ENCODE results near the gene SLC44A1.
A peak's percentile ranks its signal among the peaks of the same experiment; 100 is the strongest.

Gene SLC44A1

DNA sequence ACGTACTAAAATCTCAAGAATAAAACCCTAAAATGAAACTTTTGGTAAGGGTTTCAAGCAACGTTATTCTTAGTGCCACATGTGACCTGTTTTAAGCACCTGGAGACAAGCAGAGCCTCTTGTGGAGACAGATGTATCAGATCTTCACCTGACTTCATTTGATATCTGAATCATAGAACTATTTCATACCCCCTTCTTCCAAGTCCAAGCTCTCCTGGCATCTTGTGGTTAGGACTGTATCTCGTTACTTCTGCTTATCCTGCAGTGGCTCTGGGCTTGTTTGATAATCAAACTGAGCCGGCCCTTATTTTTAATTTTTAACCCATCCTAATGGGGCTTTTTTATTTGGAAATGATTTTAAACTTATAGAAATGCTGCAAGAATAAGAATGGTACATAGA is 192.3 kb downstream of the SLC44A1 start:
- DNase-seq (ENCODE audit: low read depth) = no peak

DNA sequence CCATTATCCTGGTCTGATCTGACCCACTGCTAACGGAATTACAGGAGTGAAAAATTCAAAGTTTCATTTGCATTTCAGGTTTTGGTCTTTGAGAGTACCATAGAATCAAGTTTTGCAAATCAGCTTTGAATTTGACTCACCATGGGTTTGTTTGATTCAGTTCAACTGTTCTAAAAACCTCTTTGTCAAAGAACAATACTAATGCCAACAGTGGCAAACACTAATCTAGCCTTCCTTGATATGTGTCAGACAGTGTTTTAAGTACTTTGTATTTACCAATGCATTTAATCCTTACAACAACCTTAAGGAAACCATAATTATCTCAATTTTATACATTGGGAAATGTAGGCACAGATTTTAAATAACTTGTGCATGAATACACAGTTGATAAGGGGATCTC is 193.3 kb downstream of the SLC44A1 start:
- no peak for DNase-seq (ENCODE audit: low read depth)

DNA sequence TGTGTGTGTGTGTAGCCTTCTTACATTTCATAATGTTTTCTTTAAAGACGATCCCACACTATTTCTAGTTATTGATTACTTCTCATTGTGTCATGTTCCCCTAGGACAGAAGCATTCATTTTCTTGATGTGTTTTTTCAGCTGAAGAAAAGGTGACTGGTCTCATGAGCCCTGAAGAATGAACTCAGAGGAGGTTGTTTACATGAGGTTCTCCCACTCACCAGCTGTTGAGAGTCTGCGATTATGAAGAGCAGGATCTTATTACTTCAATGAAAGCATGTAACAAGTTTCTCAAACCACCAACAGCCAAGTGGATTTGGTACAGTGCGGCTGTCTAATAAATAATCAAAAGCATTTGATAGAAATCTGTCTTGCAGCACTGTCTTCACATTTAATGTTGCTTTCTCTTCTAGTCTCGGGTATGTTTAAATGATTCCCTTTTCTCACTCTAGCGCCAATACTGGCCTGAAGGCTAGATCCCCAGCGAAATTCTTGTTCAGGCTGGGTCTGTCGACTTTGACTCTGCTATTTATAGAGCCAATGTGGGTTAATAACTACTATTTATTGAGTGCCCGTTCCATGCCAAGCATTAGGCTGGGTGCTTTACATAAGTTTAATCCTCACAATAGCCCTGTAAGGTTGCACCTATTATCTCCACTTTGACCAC is 193.8 kb downstream of the SLC44A1 start:
- DNase-seq (ENCODE audit: low read depth) = no peak

DNA sequence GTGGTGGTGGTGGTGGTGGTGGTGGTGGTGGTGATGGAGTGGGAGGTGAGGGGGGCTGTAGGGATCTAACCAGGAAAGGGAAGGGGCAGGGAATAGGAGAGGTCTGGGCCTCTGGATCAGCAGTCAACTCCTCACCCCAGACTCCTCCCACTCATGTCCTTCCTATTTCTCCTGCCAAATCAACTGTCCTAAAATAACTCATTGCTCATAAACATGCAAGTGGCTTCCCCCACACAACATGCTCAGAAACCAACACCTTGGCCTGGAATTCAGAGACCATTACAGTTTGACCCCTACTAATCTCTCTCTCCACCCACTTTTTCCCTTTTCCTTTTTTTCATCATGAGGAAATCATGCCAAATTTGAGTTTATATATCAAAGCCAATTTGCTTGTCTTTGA is 195.0 kb downstream of the SLC44A1 start:
- DNase-seq (ENCODE audit: low read depth) = no peak

DNA sequence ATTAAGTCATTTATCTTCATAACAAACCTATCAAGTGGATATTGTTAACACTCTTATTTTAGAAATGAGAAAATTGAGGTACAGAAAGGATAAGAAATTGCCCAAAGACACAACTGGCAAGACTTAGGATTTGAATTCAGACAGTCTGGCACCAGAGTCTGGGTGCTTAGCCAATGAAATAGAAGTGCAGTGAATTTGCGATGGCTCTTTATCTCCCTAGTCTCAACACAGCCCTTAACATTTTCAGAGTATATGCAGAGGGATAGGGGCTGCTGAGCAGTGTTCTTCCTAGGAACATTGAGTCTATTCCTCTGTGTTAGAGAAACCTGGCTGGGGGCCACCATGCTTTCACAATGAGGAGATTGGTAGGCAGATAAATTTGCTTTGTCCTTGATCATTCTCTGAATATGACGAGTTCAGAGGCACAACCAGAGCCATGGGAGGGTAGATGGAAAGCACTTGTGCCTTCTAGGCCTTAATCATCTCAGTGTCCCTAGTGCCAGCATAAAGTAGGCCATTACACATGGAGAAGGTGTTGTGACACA is 197.2 kb downstream of the SLC44A1 start:
- DNase-seq (ENCODE audit: low read depth) = no peak

DNA sequence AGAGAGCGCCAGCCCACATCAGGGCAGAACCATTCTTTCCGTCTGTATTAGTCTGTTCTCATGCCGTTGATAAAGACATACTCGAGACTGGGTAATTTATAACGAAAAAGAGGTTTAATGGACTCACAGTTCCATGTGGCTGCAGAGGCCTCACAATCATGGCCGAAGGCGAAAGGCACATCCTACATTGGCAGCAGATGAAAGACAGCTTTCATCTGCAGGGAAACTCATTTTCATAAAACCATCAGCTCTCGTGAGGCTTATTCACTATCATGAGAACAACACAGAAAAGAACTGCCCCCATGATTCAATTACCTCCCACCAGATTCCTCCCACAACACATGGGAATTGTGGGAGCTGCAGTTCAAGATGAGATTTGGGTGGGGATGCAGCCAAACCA is 198.7 kb downstream of the SLC44A1 start:
- no peak for DNase-seq (ENCODE audit: low read depth)

DNA sequence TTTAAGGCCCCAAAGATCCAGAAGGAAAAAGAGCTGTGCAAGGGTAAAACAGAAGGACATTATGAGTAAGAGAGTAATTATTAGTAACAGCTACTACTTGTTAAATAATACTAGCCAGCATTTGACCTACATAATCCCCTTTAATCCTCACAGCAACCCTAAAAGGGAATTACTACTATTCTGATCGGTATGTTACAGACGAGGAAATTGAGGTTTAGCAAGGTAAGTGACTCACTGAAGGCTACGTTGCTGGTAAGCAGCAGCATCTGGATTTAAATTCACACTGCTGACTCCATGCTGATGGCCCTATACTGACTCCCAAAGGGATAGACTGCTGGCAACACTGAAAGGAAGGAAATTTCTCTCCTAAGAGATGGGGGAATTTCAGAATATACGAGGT is 199.7 kb downstream of the SLC44A1 start:
- DNase-seq (ENCODE audit: low read depth) = no peak

DNA sequence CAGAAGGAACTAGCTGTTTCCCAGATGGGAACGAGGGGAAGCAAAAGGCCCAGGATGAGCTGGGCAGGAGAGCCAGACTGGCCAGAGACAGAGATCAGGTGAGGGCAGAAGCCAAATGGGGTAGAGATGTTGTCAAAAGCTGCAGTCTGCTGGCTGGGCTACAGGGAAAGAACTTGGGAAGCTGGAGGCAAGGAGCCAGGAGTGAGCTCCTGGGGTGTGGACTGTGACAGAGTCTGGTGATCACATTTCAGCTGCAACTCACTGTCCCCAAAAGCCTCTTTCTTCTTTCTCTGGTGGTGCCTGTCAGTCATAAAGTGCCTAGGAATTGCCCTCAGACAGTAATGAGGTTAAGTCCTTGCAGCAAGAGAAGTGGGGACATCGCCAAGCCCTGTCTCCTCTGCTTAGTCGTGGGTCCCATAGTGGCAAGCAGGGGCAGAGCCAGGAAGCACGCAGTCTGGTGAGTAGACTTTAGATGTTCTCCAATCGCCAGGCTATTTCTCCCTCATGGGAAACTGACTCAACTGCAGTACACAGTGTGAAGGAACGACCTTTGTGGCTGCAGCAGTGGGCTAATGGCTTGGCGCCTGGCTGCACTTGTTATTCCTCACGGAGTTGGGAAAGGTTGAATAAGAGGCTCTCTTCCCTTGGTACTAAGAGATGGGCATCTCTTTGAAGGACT is 200.9 kb downstream of the SLC44A1 start:
- DNase-seq (ENCODE audit: low read depth) = no peak

DNA sequence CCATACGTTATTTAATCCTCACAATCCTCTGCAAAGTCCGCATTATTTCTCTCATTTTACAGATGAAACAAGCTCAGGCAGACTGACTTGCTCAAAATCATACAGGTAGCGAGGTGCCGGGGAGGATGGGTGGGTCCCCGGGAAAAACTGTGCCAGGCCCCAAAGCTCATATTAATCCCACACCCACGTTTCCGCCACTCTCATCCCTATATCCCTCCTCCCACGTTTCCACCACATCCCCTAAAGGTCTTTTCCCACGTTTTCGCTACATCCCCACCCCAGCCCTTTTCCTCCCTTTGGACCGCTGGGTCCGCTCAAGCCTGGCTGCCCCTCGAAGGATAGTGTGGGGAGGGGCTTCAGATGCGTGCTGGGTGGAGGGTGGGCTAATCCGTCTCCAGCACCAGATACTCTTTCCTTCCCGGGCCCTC is 202.9 kb downstream of the SLC44A1 start:
- DNase-seq (ENCODE audit: low read depth) = no peak

DNA sequence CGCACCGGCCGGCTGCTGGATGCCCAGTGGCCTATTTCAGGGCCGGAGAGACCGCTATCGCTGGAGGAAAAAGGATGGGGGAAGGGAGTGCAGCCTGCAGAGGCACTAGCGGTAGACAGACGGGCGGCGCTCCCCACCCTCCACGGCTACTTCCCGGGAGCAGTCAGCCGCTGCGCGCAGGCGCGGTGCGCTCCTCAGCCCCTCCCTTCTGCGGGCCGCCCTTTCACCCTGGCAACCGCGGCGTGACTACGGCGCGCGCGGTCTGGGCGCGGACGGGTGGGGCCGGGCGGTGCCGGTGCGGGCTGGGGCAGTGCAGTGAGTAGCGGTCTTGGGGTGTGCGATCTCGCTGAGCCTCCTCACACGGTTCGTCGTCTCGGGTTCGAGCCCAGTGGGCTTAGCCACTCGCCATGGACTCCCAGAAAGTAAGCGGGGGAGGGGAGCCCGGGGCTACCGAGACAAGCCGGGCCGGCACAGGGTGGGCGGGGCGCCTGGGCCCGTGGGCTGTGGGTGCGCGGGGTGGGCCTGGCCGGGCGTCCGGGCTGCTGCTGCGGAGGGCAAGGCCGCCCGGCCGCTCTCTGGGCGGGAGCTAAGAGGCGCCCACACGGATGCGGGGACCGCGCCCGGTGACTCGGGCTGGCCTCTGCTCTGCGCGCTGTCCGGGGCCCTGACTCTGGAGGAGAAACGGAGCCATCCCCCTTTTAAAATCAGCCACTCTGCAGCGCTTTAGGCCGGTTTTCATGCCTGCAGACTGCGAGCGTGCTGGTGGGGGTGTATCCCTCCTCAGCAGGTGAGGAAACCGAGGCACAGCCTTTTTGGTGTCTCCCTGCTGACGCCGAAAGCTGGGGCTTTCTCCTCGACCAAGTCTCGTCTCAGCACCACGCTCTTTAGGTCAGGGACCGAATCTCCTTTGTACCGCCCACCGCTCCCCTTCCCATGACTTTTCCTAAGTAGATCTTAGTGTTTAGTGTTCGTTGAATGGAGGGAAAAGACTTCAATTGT is 203.7 kb downstream of the SLC44A1 start, which contains the start of gene FSD1L:
FSD1L (plus strand) TSS at position 221 of the 999 bp plus-strand sequence; CDS start at position 408, 187 bp downstream.
- peak; percentile 75 for DNase-seq (ENCODE audit: low read depth)

DNA sequence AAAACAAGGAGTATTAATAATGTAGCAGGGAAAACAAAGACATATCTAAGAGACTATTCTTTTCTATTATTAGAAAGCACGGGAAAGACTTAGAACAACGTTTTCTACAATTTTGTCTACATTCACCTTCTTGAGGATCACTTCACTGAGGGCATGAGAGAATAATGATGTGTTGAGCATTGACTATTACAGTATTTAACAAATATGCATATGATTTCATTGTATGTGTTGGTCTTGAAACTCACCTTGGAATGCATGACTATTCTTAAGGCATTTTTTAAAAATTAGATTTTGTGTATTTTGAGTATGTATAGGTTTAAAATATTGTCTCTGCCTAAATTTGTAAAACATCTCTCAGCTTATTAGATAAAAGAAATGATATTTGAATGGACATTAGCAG is 204.6 kb downstream of the SLC44A1 start:
- no peak for DNase-seq (ENCODE audit: low read depth)

DNA sequence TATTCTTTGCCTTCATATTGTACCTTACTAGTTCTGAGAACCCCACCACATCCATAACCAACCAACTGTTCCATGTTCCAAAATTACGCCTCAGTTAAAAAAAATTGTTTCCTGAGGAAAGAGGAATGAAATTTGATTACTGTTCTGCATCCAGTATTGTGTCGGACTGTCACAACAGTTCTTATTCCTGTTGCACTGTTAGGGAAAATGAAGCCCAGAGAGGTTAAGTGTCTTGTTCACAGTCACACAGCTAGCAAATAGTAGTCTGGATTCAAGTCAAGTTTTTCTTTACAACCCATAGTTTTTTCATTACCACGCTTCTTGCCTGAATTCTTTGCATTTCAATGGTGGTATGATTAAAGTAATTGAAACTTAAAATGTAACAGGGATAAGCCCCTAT is 207.7 kb downstream of the SLC44A1 start:
- DNase-seq (ENCODE audit: low read depth) = no peak

DNA sequence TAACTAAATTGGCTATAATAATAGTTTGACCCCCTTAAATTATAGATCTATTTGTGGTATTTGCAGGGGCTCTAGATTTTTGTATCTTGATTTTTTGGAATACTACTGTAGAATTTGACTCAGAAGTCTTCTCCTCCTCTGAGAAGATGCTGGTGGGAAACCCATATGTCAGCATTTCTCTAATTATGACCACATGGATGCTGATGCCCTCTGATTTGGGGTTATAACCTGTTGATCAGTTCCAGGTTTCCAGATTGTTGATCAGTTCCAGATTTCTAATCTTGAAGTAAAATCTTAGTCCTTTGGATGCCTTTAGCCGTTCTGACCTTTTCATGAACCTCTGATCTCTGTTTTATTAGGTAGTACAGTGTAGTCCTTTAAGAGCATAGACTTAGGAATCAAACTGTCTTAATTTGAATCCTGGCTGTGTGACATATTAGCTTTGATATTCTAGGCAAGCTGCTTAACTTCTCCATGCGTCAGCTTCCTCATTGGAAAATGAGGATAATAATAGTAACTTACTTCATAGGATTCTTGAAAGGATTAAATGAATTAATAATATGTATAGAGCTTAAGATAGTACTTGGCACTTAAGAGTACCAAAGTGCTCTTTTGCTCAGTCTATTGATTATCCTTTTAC is 211.5 kb downstream of the SLC44A1 start:
- DNase-seq (ENCODE audit: low read depth) = no peak

DNA sequence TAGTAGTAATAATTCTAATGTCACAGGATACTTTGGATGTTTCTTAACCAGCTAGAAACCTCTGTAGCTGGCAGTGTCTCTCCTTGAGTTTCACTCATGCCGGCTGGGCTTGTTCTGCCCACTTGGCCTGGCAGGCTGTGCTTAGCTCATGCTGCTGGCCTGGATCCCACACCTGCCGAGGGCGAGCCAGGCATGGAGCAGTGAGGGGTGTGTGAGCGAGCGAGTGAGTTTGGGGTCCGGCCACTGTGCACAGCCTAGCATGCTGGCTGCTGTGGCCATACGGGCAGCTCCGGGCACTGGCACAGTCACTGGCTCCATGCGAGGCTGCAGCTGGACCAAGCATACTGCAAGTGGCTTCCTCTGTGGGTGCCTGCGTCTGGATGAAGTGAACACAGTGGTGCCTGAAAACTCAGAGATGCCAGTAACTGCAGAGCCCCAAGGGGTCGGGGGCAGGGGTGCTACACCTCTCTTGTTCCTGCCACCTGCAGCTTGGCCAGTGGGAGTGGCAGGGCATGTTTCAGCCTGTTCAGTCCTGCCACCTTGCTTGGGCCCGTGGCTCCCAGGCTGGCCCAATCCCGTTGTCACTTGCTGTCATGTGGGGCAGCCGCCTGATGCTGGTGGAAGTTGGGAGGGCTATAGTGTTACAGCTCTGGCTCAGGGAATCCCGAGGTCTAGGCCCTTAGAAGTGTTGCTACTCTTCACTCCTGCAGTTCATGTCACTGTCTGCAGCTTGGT is 213.3 kb downstream of the SLC44A1 start:
- no peak for DNase-seq (ENCODE audit: low read depth)

DNA sequence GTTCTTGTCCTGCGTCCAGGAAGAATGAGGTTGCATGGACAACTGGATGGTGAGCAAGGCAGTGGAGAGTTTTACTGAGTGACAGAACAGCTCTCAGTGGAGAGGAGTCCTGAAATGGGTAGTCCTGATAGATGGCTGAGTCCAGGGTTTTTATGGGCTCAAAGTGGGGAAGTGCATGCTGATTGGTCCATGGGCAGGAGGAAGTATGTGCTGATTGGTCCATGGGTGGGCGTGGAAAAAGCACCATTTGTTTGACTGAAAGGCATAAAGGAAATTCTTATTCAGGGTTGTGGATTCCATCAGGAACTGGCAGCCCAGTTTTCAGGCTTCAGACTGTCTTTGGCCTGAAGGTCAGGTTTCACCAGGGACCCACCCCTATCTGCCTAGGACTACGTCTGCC is 214.0 kb downstream of the SLC44A1 start:
- no peak for DNase-seq (ENCODE audit: low read depth)

DNA sequence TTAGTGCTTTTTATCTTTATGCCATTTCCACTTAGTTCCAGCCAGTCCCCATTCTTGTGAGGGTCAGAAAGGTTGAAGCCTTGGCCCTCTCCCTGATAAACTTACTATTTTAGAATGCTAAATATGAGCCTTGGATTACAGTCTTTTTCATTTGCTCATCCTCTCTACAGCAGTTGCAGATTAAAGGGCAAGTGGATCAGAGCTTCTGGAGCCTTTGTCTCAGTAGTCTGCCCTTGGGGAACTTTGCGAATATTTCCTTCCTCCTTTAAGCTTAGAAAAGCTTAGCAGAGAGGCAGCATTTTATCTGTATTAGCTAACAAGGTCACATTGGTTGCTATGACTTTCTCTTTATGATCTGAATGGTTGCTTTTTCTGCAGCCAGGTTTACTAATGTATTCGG is 214.9 kb downstream of the SLC44A1 start:
- DNase-seq (ENCODE audit: low read depth) = no peak

DNA sequence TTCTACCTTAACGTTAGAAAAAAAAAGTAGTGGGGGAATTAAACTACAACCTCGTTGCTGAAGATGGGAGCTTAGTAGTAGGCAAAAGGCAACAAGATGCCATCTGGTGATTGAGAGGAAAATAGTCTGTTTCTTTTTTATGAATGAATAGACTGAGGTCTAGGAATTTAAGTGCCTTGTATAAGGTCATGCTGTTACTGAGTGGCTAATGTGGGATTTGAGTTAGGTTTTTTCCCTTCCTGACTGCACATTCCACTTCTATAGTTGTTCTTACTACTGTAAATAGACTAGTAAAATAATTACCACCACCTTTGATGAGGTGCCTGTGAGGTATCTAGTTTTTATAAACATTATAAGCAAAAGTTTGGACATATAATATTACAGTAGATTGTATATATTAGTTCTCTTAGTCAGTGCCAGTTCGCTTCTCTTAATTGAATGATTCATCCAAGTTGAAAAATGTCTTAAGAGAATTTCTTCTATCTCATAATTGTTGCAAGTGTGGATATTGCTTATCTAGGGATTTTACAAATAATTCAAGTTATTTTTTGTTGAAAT is 222.5 kb downstream of the SLC44A1 start:
- DNase-seq (ENCODE audit: low read depth) = no peak

DNA sequence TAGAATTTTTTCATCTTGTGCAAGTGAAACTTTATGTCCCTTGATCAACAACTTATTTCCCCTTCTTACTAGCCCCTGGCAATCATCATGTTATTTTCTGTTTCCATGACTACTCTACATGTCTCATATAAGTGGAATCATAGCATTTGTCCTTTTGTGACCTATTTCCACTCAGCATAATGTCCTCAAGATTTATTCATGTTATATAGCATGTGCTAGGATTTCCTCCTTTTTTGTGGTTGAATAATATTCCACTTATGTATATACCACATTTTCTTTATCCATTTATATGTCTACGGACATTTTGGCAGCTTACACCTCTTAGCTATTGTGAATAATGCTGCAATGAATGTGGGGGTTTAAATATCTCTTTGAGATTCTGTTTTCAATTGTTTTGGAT is 224.4 kb downstream of the SLC44A1 start:
- no peak for DNase-seq (ENCODE audit: low read depth)

DNA sequence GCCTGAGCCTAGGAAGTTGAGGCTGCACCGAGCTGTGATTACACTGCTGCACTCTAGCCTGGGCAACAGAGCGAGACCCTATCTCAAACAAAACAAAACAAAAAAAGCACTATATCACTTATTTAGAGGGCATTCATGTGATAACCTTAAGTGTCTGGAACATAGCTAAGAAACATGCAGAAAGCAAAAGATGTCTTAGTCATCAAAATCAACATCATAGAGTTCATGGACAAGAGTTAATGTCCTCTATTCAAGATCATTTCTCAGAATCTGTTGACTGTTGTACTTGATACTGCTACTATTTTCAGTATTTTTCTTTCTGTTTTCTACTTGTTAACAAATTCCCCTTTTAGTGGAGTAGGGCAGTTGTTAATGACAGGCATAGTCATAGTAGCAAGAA is 228.8 kb downstream of the SLC44A1 start:
- DNase-seq (ENCODE audit: low read depth) = no peak

DNA sequence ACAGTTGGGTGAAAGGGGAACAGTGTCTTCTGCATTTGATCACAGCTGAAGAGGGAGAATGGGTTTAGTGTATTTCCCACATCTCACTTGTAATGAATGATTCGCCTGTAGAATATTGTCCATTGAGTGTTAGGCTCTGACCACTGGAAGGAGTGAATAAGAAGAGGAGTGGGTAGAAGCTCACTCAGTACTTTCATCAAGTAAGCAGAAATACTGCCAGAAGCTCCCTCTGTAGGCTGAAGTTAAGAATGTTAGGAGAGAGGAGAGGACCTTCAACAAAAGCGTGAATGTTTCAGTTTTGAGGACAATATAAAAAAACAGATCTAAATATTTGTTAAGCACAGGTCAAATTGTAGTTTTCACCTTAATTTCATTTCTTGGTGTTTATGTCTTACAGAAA is 230.9 kb downstream of the SLC44A1 start:
- no peak for DNase-seq (ENCODE audit: low read depth)

DNA sequence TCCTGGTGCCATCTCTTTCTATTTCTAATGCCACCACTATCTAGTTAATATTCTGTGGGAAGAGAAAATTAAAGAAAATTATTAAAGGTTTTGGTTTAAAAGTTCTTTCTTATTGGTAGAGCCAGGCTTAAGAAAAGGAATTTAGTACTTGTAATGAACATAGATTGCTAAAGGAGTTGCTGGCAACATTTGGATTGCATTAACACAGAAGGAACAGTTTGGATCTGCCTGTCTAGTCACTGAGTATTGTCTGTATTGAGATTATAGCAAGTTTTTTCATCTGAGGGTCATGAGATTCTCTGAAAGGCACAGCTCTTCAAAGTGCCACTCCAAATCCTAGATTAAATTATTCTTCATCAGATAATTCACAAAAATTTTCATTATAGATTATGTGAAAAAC is 235.4 kb downstream of the SLC44A1 start:
- no peak for DNase-seq (ENCODE audit: low read depth)
